ENCODE data around the gene HS3ST4.
"Not testable (repeated sequence)": the region's sequence is repeated elsewhere in the genome, so short reads cannot be mapped to it uniquely, and the experiment has no call there.

The HS3ST4 gene

DNA sequence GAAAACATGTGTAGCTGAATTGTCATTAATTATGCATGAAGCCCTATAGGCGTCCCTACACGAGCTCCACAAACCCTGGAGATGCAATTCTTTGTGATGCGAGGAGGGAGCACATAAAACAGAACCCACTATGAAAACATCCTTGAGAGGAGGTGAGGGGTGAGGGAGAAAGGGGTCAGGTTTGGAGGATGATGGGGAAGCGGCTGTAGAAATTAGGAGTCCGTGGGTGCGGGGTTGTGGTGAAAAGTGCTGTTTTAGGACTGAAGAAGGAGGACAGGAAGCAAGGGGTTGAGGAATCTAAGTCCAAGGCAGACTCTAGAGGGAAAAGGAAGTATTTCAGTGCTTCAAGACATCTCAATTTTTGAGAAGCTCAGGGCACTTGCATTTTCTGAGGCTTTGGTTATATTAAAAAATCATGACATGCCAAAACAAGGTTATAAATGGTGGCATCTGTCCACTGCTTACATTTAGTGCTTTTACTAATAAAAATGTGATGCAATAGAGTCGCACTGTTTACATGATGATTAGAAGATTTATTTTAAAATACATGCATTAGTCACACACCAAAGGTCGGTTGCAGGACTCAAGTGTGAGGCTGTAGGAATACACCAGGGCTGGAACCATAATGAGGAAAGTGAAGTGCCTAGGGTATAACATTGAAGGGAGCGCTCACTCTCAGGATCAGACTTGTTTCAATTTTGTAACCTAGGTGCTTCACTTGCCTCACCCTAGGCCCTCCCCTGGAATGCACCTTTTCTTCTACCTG is 379.5 kb downstream of the HS3ST4 start:
- no peak for DNase-seq (ENCODE audit: low read depth in 2 of 2, low spot score in 1 of 2)

DNA sequence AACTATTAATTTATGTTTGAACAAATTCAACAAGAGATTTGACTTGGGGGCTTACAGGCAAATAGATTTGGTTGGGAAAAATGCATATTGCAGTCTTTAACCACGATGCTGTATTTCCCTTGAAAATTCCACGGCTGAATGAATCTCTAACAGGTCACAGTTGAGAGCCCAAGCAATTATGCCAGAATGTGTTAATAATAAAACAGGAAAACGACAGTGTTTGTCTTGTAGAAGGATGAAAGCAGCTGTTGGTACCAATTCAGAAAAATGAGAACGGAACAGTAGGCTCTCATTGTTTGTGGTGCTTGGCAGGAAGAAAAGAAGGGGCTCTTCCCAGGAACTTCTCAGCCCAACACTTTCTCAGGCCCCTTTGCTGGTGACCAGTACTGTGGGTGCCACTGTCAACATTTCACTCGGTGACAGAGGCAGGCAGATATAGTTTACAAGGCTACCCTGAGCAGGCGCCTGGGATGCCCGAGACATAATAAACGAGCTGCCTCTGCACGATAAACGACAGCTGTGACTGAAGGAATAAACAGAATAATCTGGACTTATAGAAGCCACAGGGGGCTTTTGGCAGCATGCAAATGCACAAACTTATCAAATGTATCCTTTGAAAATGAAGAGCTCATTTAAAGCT is 387.1 kb downstream of the HS3ST4 start:
- DNase-seq (ENCODE audit: low read depth in 2 of 2, low spot score in 1 of 2) = no peak

DNA sequence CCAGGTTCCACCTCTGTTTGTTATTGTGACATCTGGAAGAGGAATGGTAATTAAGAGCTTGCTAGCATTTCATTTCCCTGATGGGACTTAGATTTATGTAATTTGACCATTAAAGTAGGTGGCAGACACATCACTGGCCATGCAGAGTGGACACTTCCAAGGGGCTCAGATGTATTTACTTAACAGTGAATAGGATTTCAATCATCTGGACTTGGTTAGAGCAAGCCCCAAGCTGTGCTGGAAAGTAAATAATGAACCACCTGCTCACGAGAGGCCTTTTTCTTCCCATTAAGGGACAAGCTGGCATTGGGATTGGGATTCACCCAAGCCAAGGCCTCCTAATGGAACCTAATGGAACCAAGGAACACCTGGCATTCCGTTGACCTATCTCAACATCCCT is 395.3 kb downstream of the HS3ST4 start:
- DNase-seq (ENCODE audit: low read depth in 2 of 2, low spot score in 1 of 2) = no peak

DNA sequence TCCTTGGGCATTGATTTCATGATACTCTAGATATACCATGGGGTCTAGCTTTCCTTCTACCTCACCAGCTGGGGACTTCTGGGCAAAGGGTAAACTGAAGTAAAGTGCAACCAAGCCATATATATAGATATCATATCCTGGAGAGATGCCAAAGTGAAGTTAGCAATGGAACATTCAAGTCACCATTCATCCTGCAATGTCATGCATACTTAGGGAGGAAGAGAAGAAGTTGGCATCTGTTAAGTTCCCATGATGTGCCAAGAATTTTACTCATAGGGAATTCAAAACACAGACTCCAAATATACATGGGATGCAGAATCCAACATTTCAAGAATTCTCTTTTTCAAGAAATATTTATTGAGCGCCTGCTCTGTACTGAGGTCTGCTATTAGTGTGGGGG is 399.8 kb downstream of the HS3ST4 start:
- no peak for DNase-seq (ENCODE audit: low read depth in 2 of 2, low spot score in 1 of 2)

DNA sequence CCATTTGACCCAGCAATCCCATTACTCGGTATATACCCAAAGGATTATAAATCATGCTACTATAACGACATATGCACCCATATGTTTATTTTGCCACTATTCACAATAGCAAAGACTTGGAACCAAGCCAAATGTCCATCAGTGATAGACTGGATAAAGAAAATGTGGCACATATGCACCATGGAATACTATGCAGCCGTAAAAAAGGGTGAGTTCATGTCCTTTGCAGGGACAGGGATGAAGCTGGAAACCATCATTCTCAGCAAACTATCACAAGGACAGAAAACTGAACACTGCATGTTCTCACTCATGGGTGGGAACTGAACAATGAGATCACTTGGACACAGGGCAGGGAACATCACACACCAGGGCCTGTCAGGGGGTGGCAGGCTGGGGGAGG is 406.4 kb downstream of the HS3ST4 start:
- not testable (repeated sequence) for DNase-seq (ENCODE audit: low read depth in 2 of 2, low spot score in 1 of 2)

DNA sequence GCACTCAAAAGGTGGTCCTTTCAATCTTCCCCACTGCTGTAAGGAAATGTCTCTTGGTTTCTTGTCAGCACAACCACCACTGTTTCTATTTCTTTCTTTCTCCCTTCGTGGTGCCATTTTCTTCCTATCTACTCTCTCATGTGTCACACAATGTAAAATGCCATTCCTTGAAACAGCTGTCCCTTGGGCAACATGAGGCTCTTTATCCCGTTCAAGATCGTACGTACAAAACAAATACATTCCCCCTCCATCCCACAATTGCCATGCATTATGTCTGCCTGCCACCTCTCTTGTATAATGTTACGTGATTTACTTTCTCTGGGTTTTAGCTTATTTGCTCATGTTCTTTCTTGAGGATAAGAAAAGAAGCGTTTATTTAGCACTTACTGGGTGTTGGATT is 410.6 kb downstream of the HS3ST4 start:
- DNase-seq (ENCODE audit: low read depth in 2 of 2, low spot score in 1 of 2) = no peak

DNA sequence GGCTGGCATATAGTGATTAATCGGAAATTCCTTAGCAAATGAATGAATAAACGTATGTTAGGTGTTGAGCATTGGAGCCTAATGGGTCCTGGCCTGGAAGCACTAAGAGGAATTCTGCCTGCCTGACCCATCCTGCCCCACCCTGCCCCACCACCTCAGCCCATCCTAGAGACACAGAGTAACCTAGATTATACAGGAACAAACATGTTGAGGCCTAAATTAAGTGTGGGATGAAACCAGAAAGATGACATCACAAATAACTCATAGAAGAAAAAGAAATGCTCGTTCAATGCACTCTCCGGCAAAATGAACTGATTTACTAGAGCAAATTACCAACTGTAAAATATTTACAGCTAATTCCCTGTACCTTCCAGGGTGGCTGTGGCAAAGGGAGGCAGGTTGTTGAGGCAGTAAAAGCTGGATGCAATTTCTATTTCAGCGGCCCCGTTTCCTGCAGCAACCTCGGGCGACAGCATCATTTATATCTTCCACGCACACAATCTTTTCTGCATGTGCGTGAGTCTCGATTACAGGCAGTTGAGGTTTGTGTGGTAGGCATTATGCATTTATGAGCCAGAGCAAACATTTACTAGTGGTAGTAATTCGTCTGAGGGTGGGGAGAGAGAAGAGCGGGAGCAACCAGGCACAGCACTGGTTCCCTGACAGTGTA is 417.2 kb downstream of the HS3ST4 start:
- no peak for DNase-seq (ENCODE audit: low read depth in 2 of 2, low spot score in 1 of 2)

DNA sequence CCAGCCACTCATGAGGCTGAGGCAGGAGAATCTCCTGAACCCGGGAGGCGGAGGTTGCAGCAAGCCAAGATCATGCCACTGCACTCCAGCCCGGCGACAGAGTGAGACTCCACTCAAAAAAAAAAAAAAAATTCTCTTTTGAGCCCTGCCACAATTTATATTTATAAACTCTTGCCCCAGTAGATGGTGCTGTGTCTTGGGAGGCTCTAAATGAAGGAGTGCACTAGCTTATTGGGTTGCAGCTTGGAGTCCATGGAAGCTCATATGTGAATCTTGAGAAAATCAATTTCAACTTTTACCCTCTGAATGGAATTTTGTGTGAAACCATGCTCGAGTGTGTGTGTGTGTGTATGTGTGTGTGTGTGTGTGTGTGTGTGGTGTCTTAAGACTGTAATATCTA is 420.1 kb downstream of the HS3ST4 start:
- DNase-seq (ENCODE audit: low read depth in 2 of 2, low spot score in 1 of 2) = no peak

DNA sequence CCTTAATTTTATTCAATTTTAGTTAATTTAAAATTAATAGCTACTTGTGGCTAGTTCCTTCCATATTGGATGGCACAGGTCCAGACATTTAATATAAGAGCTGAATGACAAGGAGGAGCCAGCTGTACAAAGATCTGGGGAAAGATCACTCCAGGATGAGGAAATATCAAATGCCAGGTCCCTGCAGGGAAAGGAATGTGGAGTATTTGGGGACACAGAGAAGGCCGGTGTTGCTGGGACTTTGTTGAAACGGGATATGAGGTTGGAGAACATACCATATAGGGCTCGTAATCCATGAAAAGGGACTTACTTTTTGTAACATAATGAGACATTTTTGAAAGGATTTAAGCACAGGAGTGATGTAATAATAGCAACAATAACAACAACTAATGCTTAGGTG is 426.8 kb downstream of the HS3ST4 start:
- no peak for DNase-seq (ENCODE audit: low read depth in 2 of 2, low spot score in 1 of 2)

DNA sequence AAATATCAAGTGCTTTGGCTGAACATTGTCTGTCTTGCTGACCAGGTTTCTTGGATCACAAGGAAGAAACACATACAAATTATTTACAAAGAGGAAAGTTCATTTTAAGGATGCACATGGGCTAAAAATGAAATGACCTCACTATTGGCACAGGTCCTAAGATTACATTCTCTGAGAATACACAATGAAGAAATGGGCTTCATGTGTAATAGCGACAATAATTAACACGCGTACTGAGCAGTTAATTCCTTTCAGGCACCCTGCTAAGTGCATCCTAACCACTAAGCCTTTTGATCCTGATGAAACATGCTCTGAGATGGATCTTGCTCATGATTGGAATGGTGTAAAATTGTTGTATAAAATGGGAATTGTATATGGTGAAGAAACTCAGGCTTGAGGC is 429.0 kb downstream of the HS3ST4 start:
- DNase-seq (ENCODE audit: low read depth in 2 of 2, low spot score in 1 of 2) = no peak

DNA sequence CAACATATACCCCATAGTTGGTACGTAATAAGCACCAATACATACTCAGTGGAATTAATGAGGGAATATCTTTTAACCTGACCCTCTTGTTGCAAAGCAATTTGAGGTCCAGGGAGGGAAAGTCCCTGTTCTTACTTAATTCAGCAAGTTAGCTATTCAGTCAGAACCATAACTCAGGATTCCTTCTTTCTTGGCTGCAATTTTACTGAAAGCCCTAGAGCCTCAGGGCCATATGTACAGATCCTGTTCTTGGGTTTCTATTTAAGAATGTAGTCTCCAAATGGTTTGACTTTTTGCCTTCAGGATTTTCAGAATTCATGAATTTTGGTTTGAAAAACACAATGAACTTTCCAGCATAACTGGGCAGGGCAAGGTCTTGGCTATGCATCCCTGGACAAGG is 436.5 kb downstream of the HS3ST4 start:
- no peak for DNase-seq (ENCODE audit: low read depth in 2 of 2, low spot score in 1 of 2)

DNA sequence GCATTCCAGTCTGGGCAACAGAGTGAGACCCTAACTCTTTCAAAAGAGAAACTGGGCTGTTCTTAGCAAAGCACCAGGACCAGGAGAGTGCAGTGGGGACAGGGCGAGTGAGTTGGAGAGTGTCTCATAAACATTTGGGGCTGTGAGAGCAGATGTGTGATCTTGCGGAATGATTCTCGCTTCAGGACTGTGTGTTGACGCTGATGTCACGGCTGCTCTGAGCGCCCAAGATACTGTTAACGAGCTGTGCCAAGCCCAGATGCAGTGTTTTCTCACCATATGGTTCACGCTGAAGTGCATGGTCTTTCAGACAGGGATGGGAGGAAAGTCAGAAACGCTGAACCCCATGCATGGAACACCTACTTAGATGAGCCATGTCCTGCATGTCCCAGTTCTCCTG is 438.2 kb downstream of the HS3ST4 start:
- no peak for DNase-seq (ENCODE audit: low read depth in 2 of 2, low spot score in 1 of 2)

DNA sequence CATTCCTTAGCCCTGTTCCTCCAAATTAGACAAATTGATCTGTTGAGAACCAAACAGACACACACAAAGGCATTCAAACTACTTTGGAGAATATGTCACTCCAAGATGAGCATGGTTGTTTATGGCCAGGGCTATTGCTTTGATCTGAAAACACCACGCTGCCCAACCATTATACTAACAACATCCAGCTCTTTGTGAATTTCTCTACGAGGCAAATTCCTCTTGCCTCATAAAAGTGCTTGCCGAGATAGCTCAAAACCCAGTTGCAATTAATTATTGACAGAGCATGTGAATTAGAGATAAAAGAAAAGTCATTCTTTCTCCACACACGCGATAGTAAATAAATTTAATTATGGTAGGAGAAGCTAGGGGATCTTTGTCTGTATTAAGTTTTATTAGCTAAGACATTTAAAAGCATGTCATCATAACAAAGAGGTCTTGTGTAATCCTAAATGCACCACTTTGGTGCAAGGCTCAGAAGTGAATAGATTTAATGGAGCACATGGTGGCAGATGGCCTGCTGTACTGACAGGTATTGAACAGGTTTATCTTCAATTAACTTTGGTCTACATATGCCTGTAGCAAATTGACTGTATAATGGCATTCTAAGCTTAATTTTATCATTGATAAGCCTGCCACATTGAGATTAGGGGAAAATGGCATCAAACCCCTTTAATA is 441.8 kb downstream of the HS3ST4 start:
- no peak for DNase-seq (ENCODE audit: low read depth in 2 of 2, low spot score in 1 of 2)

DNA sequence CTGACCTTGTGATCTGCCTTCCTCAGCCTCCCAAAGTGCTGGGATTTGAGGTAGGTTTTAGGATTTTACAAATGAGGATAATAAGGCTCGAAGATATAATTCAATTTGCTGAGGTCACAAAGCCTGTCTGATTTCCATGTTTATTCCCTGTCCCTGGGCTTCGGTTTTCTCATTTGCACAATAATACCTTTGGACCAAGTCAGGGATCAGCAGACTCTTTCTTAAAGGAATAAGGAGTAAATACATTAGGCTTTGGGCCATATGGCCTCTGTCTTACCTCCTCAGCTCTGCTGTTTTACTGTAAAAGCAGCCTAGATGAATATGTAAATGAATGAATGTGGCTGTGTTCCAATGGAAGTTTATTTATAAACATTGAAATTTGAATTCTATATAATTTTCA is 442.8 kb downstream of the HS3ST4 start:
- no peak for DNase-seq (ENCODE audit: low read depth in 2 of 2, low spot score in 1 of 2)

DNA sequence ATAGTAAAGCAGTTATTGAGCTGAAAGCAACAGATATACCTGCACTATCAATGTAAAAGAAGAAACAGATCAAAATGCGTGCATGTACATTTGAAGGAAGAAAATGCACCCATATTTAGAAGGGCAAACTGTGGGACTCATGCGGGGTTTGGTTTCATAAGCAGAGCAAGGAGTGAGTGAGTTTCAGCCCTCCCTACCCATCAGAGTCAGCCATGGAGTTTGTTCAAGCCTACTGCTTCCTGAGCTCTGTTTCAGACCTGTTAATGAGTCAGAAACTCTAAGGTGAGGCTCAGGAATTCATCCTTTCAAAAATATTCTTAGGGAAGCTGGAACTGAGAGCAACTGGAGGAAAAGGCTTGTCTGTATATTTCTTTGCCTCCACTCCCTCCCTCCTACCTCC is 446.2 kb downstream of the HS3ST4 start:
- DNase-seq (ENCODE audit: low read depth in 2 of 2, low spot score in 1 of 2) = no peak

DNA sequence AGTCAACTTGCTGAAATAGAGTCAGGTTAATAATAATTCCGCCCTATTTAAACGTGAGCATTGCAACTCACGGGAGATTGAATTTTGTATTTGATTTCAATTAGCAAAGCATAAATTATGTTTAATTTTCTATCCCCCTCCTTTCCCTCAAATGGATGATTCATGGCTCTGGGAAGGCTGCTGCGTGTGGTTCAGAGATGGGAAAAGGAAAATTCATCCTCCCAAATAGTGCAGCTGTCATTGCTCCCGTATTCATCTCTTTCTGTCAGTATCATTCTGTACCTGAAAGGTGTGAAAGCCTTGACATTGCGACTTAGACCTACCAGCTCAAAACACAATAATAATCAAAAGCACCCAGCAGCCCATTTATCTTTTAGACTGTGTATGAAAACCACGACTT is 447.3 kb downstream of the HS3ST4 start:
- no peak for DNase-seq (ENCODE audit: low read depth in 2 of 2, low spot score in 1 of 2)

DNA sequence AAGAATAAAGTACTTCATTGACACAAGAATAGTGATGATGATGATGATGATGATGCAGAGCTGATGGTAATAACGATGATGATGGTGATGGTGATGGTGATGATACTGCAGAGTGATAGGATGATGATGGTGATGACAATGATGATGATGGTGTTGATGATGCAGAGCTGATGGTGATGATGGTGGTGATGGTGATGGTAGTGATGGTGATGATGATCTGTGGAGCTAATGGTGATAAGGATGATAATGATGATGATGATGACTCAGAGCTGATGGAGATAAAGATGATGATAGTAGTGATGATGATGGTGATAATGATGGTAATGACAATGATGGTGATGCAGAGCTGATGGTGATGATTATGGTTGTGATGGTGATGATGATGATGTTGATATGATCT is 448.1 kb downstream of the HS3ST4 start:
- DNase-seq (ENCODE audit: low read depth in 2 of 2, low spot score in 1 of 2) = no peak

DNA sequence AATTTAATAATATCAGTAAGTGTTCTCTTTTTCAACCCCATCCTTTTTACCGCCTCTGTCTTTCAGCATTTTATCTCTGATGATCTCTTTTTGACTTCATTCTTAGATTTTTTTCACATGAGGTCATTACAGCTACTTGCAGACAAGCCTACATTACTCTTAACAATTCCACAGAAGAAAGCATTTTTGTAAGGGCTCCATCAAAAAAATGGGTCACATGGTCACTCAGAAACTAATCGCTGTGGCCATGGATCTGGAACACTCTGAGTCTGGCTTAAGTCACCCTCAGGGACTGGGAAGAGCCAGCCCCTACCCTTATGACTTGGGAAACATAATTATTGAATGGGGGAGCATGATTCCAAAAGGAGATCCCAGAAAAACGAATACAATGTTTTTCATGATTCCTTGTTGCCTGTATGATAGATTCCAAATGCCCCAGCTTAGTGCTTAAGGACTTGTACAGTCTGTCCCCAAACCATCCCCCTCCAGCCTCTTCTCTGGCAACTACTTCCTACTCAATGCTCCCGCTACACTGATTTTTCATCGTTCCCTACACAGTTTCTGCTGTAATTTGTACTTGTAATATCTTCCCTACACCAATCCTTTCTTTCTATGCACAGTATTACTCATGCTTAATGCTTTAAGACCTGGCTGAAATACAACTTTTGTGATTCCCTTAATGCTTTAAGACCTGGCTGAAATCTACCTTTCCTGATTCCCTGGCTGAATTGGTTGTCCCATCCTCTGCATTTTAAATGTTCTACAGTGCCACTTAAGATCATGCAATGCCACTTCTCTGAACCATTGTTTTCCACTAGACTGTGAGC is 457.8 kb downstream of the HS3ST4 start:
- no peak for DNase-seq (ENCODE audit: low read depth in 2 of 2, low spot score in 1 of 2)

DNA sequence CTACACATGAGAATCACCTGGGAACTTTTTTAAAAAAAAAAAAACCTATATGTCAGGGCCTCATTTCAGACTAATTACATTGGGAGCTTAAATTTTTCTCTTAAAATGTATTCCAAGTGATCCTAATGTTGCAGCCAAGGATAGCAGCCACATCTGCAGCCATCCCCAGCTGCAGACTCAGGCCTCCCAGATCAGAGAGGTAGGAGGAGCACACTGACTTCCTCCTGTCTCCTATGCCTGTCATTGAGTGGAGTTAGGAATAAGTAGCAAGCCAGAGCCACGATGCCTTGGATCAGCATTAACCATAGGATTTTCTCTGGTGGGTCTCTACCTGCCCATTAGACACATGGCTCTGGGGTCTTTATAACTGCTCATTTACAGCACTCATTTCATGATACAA is 463.5 kb downstream of the HS3ST4 start:
- DNase-seq (ENCODE audit: low read depth in 2 of 2, low spot score in 1 of 2) = no peak

DNA sequence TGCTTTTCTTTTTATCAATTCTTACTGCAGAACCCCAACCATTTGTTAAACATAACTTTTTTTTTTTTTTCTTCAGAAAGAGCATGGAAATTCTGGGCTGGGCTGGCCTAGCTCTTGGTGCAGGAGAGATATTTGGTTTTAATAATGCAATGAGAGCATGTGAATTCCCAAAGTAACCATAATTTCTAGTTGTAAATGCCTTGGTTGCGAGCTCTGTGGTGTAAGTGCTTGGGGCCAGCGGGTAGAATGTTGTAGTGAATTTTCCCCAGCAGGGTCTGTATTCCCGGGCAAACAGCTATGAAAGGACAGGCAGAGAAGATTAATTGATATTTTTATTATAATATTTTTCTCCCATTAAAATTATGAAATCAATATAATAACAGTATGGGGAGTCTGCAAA is 465.6 kb downstream of the HS3ST4 start:
- no peak for DNase-seq (ENCODE audit: low read depth in 2 of 2, low spot score in 1 of 2)

DNA sequence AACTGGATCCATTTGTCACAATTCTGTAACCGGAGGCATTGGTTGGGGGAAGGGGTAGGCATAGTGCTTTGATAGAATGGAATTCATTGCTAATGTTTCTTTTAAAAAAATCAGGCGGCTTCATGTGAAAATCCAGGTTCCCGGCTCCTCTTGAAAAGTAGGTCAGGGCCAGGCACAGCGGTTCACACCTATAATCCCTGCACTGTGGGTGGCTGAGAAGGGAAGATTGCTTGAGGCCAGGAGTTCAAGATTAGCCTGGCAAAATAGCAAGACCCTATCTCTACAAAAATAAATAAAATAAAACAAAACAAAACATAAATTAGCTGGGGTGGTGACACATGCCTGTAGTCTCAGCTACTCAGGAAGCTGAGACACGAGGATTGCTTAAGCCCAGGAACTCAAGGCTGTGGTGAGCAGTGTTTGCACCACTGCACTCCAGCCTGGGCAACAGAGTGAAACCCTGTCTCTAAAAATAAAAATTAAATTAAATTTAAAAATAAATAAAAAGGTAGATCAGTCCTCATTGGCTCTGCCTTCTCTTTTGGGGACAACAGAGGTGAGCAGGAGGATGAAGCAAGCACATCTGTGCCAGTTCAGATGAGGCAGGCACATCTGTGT is 466.5 kb downstream of the HS3ST4 start:
- no peak for DNase-seq (ENCODE audit: low read depth in 2 of 2, low spot score in 1 of 2)

Measured in stimulated activated CD8-positive, alpha-beta memory T cell treated with anti-CD3 and anti-CD28 coated beads, Interleukin-4, amount 100 ng/mL, for 4 hours (primary cell).